NCI-H2029 treated with DMSO at 0.1 percent for 48 hours (cell line): ENCODE data around the gene HAUS3.

ENCODE experiments used
- DNase-seq: peaks from one replicate; lab custom pipeline; 2025; lab: John Stamatoyannopoulos, UW

The HAUS3 gene

GRCh38 chr4:2263926-2264321, 22.0 kb upstream of the HAUS3 start:
- DNase-seq: peak; percentile 11

- no peak for DNase-seq
Observed at GRCh38 chr4:2262944-2263250, 21.0 kb upstream of the HAUS3 start.

DNA sequence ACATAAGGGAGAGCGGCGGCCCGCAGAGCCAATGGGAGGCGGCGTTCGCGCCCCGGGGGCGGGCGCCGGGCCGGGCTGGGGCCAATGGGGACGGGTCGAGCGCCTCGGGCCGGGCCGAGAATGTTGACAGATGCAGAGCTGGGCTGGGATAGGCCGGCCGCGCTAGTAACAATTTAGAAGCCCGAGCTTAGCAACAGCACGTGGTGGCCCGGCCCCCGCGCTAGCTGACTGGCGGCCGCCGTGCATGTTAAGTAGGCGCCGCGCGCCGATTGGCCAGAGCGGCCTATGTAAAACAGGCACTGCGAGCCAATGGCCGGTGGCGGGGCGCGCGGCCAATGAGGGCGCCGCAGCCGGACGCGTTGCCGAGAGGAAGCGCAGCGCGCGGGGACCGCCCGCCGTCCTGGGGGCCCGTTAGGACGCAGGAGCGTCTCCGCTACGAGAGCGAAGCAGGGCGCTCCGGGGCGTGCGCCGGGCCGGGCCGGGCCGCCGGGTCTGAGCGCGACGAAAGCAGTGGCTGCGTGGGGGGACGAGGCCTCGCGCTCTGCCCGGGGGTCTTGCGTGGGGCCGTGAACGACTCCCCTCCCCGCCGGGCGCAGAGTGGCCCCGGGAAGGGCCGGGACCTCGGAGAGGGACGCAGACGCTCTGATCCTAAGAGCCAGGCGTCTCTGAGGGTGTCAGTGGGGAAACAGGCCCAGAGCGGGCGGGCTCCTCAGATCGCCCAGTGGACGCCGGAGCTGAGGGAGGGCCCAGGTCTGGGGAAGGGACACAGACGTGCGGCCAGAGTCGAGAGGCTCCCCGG, 20.4 kb upstream of the HAUS3 start:
- DNase-seq: peak; percentile 89

GRCh38 chr4:2261853-2262144, 19.9 kb upstream of the HAUS3 start, which contains the start of gene MXD4:
MXD4 (minus strand) TSS chr4:2262109; CDS start chr4:2261980, 129 bp downstream.
- no peak for DNase-seq

- DNase-seq: no peak
Observed at GRCh38 chr4:2261110-2261852, 19.4 kb upstream of the HAUS3 start.

- DNase-seq: no peak
Observed at GRCh38 chr4:2260344-2261109, 18.6 kb upstream of the HAUS3 start.

DNA sequence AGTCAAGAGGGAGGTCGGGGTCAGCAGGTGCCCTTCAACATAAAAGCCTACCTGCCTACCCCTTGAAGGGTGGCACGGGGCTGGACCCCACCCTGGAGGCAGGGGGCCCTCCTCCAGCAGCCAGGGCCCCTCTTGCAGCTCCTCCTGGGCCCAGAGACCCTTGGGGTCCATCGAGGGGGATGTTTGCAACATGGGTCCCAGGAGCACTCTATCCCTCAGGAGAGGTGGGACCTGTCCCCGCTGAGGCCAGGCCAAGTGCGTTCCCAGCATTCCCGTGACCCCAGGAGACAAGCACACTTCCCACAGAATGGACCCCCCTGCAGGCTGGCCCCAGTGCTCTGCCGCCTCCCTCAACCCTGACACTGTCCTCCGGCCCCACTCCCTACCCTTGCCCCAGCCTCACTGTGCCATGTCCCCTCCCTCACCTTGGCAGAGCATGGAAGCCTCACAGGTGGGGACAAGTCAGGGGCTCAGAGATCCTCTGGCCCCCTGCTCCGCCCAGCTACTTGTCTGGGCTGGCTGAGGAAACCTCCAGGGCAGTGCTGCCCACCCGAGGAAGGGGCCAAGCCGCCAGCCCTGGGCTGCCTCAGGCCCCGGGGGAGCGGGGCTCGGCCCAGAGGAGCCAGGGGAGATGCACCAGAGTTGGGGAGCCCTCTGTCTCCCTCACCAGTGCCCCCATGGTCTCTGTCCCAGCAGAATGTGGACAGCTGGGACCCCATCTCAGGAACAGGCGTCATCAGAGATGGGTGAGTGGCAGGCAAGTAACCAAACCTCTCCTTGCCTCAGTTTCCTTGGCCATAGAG, 17.8 kb upstream of the HAUS3 start:
- DNase-seq: no peak

- no peak for DNase-seq
Observed at GRCh38 chr4:2259036-2259540, 17.2 kb upstream of the HAUS3 start.

- no peak for DNase-seq
Observed at GRCh38 chr4:2258091-2259035, 16.4 kb upstream of the HAUS3 start.

DNA sequence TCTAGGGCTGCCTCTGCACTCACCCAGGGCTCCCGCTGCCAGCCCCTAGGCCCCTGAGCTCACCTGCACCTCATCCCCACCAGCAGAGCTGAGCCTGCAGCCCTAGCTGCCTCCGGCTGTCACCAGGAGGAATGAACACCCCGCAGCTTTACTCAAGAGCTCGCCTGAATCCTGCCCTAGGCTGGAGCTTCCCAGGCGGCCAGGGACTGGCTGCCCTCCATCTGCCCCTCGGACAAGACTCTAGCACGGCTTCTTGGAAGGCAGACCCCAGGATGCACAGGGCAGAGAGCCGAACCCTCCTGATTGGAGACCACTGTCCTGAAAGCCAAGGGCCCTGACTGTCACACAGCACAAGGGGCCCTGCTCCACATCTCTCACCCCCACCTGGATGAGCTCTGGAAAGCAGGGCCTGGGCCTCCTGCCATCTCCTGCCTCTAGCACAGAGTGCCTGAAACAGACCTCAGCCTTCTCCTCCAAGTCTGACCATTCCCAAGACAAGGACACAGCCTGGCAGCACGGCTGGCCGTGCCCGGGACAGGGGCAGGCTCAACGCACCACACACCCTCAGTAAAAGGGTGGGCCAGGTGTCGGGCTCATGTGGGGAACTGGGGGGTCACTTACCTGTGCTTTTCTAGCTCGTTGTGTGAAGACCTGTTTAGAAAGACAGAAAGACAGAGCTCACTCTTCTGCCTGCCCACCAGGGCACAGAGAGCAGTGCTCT, 15.6 kb upstream of the HAUS3 start:
- DNase-seq: no peak

DNA sequence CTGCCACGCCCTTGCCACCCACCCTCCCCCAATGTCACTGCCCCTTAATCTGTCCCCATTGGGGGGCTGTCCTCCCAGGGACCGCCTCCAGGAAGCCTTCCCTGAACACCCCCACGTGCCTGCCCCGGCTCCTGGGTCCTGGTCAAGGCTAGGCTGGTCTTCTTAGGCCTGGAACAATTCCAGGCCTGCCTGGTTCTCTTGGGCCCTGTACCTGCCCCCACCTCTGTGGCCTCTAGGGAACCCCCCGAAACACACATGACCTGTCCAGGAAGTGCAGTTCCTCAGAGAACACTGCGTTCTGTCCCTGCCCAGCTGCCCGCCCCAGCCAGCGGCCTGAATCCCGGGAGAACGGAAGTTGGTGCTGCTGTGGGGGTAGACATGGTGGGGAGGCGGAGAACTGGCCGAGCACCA, 14.9 kb upstream of the HAUS3 start:
- DNase-seq: no peak

DNA sequence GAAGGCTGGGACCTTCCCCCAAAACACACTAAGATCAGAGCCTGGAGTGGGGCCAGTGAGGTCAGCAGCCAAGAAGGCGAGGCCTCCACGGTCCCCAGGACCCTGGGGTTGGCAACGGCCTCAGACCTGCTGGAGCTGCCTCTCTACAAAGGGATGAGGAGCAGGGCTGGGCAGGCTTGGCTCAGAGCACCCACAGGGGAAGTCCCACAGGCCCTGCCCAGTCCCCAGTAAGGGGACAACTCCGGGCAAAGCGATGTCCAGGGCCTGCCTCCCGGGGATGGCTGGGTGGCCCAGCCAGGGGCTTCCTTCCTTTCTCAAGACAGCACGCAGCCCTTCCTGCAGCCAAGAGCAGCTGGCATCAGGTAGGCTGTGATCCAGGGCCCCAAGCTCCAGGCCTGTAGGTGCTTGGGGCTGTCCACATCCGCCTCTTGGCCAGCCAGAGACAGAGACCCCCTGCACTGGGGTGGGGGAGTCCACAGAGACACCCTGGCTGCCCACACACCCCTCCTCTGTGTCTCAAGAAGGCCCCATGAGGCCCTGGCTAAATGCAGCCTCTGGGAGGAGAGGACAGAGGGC, 14.3 kb upstream of the HAUS3 start:
- DNase-seq: no peak

DNA sequence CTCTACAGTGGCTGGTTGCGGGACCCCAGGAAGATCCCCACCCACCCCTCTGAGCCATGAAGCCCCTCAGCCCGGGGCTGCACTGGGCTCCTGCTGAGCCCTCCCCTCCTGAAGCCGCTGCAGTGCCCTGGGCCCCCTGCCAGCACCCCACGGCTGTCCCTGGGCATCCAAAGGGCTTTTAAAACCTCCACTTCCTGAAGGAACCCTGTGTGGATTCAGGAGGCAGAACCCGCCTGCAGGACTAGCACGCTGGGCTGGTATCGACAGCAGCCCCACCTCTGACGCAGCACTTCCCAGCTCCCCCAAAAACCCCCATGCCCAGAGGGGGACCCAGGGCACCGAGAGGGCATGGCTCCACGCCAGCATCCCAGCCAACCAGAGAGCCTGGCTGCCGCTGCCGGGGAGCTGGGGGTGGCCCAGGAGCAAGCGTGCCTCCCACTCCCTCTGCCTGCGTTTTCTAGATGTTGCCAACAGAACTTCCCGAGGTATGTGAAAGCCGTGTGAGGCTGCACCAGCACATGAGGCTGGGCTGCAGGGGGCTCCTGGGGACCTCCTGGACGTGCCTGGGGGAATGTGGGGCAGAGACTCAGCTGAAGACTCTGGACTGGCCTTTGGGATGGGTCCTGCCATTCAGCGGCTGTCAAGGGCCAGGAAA, 13.7 kb upstream of the HAUS3 start:
- DNase-seq: no peak

- DNase-seq: no peak
Observed at GRCh38 chr4:2254665-2255500, 13.0 kb upstream of the HAUS3 start.

DNA sequence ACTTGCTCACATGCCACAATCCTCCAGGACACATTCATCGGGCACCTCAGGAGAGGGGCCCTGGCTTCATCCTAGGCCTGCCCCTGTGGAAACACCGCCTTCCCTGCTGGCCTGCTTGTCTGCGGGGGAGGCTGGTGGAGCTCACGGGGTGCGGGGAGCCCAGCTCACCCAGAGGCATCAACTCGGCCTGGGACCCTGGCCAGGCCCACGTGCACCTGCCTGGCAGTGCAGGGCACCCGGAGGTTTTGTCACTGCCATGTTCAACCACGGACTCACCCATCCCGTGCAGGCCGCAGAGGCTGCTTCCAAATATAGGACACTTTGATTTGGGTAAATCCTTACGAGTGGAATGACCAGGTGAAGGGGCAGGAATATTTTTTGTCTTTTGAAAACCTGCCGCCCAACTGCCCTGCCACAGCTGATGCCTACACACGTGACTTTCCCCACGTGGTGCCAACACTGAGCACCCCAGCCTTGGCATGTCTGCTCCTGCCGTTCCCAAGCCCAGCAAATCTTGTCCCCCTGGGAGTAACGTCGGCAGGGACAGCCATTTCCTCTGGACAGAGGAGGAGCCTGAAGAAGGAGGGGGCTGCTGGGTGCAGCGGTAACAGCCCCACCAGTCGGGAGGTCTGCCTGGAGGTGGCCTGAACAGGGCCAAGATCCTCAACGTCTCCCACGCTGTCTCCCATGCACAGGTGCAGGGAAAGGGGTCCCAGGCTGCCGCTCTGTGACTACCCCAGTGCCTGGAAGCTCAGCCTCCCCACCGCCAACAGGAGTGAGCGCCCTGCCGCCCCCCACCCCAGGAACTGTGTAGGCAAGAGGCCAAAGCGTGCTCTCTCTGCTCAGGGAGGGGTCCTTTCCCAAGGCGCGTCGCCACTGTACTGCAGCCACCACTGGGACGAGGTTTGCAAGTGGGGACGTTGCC, 11.5 kb upstream of the HAUS3 start:
- DNase-seq: no peak

- DNase-seq: no peak
Observed at GRCh38 chr4:2252530-2253091, 10.7 kb upstream of the HAUS3 start.
